ENCODE results near the gene PIGV.

DNA sequence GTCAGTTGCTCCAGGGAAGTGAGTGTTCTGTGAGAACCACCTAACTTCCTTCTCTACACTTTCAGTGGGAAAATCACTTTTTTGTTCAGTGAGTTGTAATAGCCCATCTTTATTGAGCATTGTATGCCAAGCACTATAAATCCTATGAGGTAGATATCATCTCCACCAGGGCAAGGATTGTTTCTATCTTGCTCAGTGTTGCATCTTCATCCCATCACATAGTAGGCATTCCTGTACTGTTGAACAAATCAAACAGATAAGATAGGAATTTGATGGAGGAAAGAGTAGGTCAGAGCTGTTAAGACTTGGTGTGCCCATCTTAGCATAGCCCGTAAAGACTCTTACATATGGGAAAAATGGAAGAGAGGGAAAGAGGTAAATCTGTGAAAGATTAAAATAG lies 2.9 kb upstream of the PIGV start:
- TF ChIP-seq, protein P1, sequence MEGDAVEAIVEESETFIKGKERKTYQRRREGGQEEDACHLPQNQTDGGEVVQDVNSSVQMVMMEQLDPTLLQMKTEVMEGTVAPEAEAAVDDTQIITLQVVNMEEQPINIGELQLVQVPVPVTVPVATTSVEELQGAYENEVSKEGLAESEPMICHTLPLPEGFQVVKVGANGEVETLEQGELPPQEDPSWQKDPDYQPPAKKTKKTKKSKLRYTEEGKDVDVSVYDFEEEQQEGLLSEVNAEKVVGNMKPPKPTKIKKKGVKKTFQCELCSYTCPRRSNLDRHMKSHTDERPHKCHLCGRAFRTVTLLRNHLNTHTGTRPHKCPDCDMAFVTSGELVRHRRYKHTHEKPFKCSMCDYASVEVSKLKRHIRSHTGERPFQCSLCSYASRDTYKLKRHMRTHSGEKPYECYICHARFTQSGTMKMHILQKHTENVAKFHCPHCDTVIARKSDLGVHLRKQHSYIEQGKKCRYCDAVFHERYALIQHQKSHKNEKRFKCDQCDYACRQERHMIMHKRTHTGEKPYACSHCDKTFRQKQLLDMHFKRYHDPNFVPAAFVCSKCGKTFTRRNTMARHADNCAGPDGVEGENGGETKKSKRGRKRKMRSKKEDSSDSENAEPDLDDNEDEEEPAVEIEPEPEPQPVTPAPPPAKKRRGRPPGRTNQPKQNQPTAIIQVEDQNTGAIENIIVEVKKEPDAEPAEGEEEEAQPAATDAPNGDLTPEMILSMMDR (IDR thresholded peaks at IDR 0.05; ENCODE audit: low read depth, low read length): no peak
- TF ChIP-seq MYC (IDR thresholded peaks at IDR 0.05; ENCODE audit: low read depth, low read length): no peak
- TF ChIP-seq, protein P2, sequence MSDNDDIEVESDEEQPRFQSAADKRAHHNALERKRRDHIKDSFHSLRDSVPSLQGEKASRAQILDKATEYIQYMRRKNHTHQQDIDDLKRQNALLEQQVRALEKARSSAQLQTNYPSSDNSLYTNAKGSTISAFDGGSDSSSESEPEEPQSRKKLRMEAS (IDR thresholded peaks at IDR 0.05; ENCODE audit: low read depth, low read length): no peak
